ENCODE measurements around the gene VSIR.

The VSIR gene

GRCh38 chr10:71750986-71751385 lies 22.3 kb downstream of the VSIR start:
- no peak for DNase-seq (ENCODE audit: extremely low read depth, low read depth)
- no peak overlapping the region for H3K4me3 ChIP-seq (replicated peaks; ENCODE audit: low read depth, low read length)
- TF ChIP-seq CTCF (IDR thresholded peaks at IDR 0.05; ENCODE audit: low read depth, low read length, missing control alignments): no peak

- no peak overlapping the region for H3K4me3 ChIP-seq (replicated peaks; ENCODE audit: low read depth, low read length)
- DNase-seq (ENCODE audit: extremely low read depth, low read depth): no peak
- TF ChIP-seq CTCF (IDR thresholded peaks at IDR 0.05; ENCODE audit: low read depth, low read length, missing control alignments): no peak
Observed at GRCh38 chr10:71750124-71750841, 23.0 kb downstream of the VSIR start.

- H3K4me3 ChIP-seq (replicated peaks; ENCODE audit: low read depth, low read length): no peak overlapping the region
- no peak for DNase-seq (ENCODE audit: extremely low read depth, low read depth)
- no peak for TF ChIP-seq CTCF (IDR thresholded peaks at IDR 0.05; ENCODE audit: low read depth, low read length, missing control alignments)
Observed at GRCh38 chr10:71749396-71749795, 23.9 kb downstream of the VSIR start.

GRCh38 chr10:71748671-71749191 lies 24.6 kb downstream of the VSIR start:
- DNase-seq (ENCODE audit: extremely low read depth, low read depth): no peak
- H3K4me3 ChIP-seq (replicated peaks; ENCODE audit: low read depth, low read length): no peak overlapping the region

GRCh38 chr10:71747551-71748523 lies 25.5 kb downstream of the VSIR start:
- no peak overlapping the region for H3K4me3 ChIP-seq (replicated peaks; ENCODE audit: low read depth, low read length)
- TF ChIP-seq CTCF (IDR thresholded peaks at IDR 0.05; ENCODE audit: low read depth, low read length, missing control alignments): no peak
- DNase-seq (ENCODE audit: extremely low read depth, low read depth): no peak

More at GRCh38 chr10:71748671-71749191, 24.6 kb downstream of the VSIR start:
- no peak for TF ChIP-seq CTCF (IDR thresholded peaks at IDR 0.05; ENCODE audit: low read depth, low read length, missing control alignments)

- no peak for TF ChIP-seq CTCF (IDR thresholded peaks at IDR 0.05; ENCODE audit: low read depth, low read length, missing control alignments)
Observed at GRCh38 chr10:71747039-71747531, 26.2 kb downstream of the VSIR start.

More at GRCh38 chr10:71747039-71747531, 26.2 kb downstream of the VSIR start:
- DNase-seq (ENCODE audit: extremely low read depth, low read depth): no peak
- no peak overlapping the region for H3K4me3 ChIP-seq (replicated peaks; ENCODE audit: low read depth, low read length)
